Suprapubic skin (tissue), 4 donors: ENCODE data around the gene TSHZ2.

Experiments used
- CTCF ChIP-seq, 2 donors: fragments of 200-600 bp in 1 of 2; fragments of 450-650 bp in 1 of 2; sonication (generic) in 1 of 2; IDR thresholded peaks; one replicate each; pipeline ENCODE4 v1.5.1; 2016 to 2019; ENCODE audit warnings: antibody characterized with exemption in 2 of 2, mild to moderate bottlenecking in 1 of 2, moderate library complexity in 1 of 2
- POLR2A ChIP-seq, 2 donors: fragments of 450-650 bp; IDR thresholded peaks; one replicate each; pipeline ENCODE4 v1.6.1; 2017; ENCODE audit warnings: antibody characterized with exemption in 2 of 2, mild to moderate bottlenecking in 2 of 2, moderate library complexity in 2 of 2
- POLR2AphosphoS5 ChIP-seq, 3 donors: sonication (generic); formaldehyde crosslinking; IDR thresholded peaks; one replicate each; pipeline ENCODE4 v1.6.1; 2017; ENCODE audit warnings: antibody characterized with exemption in 3 of 3

DNA sequence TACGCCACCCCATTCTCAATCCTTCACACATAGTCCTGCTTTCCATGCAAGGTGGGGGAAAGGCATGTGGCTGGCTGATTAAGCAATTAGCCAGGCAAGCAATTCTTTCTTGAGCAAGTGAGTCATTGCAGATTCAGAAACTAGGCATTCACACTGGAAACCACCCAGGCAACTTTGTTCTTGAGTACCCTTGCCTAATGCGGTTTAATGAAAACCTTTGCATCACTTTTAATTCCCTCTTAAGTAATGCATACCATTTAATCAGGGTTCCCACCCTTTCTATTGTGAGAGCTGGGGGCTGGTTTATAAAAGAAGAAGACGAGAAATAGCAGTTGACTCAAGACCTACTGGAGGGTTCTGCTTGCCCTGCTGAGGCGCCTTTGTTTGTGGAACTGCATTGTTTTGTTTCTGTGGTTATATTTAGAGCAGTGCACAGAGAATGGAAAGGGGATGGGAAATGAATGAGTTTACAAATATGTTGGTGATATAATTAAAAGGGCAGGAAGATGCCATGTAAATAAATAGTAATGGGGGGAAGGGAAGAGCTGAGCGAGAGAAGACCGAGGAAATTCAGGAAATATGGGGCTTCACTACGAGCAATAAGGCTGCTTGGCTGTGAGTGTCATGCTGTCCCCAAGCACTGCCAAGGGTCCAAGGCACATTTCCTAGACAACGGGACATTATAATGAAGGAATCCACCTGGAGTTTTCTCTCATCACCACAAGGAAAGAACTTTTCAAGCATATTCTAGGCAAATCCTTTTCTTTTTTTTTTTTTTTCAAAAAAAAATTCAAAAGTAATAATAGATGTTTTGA lies 48.8 kb upstream of the TSHZ2 start:
- TF ChIP-seq POLR2A (IDR thresholded peaks at IDR 0.05) (no peak), CTCF (IDR thresholded peaks at IDR 0.05) (no peak), POLR2AphosphoS5 (IDR thresholded peaks at IDR 0.05) (peak in 1 of 3 donors; percentile 26)
